OCI-LY1 (cell line): ENCODE results near the gene GJA1.
"Not testable (repeated sequence)": the region's sequence is repeated elsewhere in the genome, so short reads cannot be mapped to it uniquely, and the experiment has no call there.

ENCODE experiments used
- CTCF ChIP-seq: fragments of 200-600 bp; sonication (generic), shearing (Covaris generic); IDR thresholded peaks from 2 replicates; pipeline ENCODE4 v1.5.1; 2017; ENCODE audit warnings: mild to moderate bottlenecking, antibody characterized with exemption, low read length, moderate library complexity, mixed read lengths
- EZH2 ChIP-seq: fragments of 200-600 bp; sonication (generic), shearing (Covaris generic); IDR thresholded peaks from 2 replicates; pipeline ENCODE4 v1.8.0; 2017; ENCODE audit warnings: borderline replicate concordance, mixed run types, mild to moderate bottlenecking, antibody characterized with exemption, low read length, moderate library complexity, mixed read lengths

GRCh38 chr6:121446705-121447104 is 11.3 kb downstream of the GJA1 start:
- not testable (repeated sequence) for TF ChIP-seq CTCF, EZH2
